ENCODE results near the gene SURF1.
"Not testable (repeated sequence)": the region's sequence is repeated elsewhere in the genome, so short reads cannot be mapped to it uniquely, and the experiment has no call there.

SURF1 gene

DNA sequence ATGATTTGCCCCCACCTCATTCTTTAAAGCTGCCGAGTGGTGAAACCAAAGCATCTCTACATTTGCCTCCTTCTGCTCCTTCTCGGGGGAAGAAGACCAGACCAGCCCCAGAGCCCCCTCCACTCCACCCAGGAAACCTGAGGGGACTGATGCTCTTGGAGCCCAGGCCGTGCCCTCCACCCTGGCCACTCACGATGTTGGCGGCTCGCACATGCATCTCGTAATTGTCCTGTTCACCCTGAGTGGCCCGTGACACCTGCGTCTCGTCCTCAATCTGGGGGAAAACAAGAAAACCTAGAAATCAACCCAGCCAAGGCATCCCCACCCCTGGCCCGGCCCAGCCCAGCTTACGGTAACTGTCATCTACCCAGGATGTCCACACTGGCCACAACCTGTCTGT is 11.3 kb downstream of the SURF1 start:
- DNase-seq (ENCODE audit: low read depth) = no peak

- DNase-seq (ENCODE audit: low read depth) = no peak
These were observed 12.2 kb downstream of the SURF1 start for GRCh38 chr9:133344071-133344470.

- no peak for DNase-seq (ENCODE audit: low read depth)
These were observed 13.7 kb downstream of the SURF1 start for GRCh38 chr9:133342570-133342969.

- DNase-seq (ENCODE audit: low read depth) = no peak
These were observed 14.2 kb downstream of the SURF1 start for GRCh38 chr9:133342069-133342406.

GRCh38 chr9:133341369-133342068 is 14.8 kb downstream of the SURF1 start:
- DNase-seq (ENCODE audit: low read depth) = no peak

GRCh38 chr9:133340916-133341315 is 15.4 kb downstream of the SURF1 start:
- DNase-seq (ENCODE audit: low read depth) = no peak

GRCh38 chr9:133340256-133340655 is 16.0 kb downstream of the SURF1 start:
- DNase-seq (ENCODE audit: low read depth) = no peak

GRCh38 chr9:133339641-133340040 is 16.6 kb downstream of the SURF1 start:
- no peak for DNase-seq (ENCODE audit: low read depth)

DNA sequence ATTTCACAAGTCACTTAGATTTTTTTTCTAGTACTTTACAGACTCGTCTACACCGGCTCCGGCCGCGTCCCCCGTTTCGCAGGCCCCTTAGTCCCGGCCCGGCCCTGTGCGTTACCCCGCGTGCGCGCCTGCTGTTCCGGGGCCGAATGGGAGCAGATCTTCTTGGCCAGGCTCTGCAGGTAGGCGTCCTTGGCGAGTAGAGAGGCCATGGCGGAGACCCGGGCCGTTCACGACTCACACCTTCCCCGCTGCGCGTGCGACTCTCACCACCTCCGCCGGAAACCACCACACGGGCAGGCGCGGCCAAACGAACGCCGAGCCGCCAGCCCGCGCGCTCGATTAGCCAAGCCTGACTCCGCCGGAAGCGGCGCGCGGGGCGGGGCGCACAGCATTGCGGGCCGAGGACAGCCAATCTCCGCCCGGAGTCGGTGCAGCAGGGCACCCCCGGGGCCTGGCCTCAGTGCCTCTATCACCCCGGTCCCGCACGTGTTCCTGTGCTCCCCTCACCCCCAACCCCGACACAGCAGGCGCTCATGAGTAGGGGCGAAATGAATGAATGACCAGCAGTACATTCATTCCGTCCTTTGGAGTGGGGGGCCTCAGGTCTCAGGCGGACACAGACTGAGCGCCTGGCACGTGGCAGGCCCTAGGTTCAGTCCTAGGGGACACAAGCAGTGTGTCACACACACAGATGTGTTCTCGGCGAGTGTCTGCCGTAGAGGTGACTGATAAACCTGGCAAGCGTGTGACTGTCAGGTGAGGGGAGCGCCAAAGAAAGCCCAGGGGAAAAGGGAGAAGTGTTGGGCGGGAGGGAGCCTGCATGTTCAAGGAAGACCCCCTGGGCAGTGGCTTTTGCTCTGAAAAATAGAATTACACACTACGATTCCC is 20.1 kb downstream of the SURF1 start, which contains the start of gene SURF6:
SURF6 (minus strand) TSS at position 265 of the 888 bp plus-strand sequence; CDS start at position 209, 56 bp downstream.
- peak; percentile 89 for DNase-seq (ENCODE audit: low read depth)

GRCh38 chr9:133334888-133335287 is 21.4 kb downstream of the SURF1 start:
- DNase-seq (ENCODE audit: low read depth) = not testable (repeated sequence)

DNA sequence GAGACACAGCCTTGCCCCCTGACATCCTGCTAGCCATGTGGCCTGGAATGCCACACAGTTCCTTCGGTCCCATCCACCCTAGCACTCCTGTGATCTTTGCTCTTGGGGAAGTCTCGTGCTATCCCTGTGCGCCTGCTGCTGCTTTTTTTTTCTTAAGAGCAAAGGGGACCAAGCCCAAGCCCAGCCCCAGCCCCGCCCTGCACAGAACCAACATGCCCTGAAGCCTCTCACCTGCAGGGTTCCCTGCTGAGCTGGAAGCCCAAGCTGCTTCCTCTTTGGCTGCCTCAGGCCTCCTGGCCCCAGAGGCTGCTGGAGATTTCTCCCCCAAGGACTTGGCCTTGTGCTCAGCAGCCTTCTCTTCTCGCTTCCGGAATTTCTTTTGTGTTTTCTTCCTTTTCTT is 22.1 kb downstream of the SURF1 start:
- no peak for DNase-seq (ENCODE audit: low read depth)

- no peak for DNase-seq (ENCODE audit: low read depth)
These were observed 22.7 kb downstream of the SURF1 start for GRCh38 chr9:133333566-133333965.

- DNase-seq (ENCODE audit: low read depth) = no peak
These were observed 23.3 kb downstream of the SURF1 start for GRCh38 chr9:133333011-133333410.

DNA sequence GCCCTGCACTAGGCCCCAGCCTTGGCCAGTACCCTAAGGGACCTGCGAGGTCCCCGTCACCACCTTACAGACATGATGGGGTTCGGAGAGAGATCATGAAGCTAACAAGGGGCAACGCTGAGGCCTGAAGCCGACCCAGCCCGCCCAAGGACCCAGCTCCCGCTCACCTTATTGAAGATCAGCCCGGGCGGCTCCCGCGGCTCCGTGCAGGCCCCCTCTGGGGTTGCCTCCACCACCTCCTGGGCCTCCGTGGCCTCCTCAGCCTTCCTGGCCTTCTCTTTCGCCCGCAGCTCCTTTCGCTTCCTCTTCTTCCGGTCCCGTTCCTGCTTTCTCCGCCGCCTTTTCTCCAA is 23.9 kb downstream of the SURF1 start:
- no peak for DNase-seq (ENCODE audit: low read depth)

GRCh38 chr9:133331641-133332380 is 24.5 kb downstream of the SURF1 start:
- no peak for DNase-seq (ENCODE audit: low read depth)

DNA sequence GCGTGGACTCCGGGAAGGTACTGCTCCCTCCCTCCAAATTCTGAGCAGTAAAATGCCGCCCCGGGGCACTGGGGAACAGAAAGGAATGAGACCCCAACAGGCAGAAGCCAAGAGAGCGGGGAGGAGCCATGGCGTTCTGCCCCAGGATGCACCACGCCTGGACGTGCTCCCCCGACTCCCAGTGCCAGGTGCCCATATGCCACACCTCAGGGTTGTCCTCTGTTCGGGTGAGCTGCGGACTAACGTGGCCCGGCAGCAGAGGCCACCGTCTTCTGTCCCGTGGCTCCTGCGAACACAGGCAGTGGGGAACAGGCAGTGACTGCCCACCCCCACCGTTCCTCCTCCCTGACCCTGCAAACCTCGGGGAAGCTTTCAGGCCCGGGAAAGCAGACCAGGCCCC is 25.1 kb downstream of the SURF1 start:
- no peak for DNase-seq (ENCODE audit: low read depth)

DNA sequence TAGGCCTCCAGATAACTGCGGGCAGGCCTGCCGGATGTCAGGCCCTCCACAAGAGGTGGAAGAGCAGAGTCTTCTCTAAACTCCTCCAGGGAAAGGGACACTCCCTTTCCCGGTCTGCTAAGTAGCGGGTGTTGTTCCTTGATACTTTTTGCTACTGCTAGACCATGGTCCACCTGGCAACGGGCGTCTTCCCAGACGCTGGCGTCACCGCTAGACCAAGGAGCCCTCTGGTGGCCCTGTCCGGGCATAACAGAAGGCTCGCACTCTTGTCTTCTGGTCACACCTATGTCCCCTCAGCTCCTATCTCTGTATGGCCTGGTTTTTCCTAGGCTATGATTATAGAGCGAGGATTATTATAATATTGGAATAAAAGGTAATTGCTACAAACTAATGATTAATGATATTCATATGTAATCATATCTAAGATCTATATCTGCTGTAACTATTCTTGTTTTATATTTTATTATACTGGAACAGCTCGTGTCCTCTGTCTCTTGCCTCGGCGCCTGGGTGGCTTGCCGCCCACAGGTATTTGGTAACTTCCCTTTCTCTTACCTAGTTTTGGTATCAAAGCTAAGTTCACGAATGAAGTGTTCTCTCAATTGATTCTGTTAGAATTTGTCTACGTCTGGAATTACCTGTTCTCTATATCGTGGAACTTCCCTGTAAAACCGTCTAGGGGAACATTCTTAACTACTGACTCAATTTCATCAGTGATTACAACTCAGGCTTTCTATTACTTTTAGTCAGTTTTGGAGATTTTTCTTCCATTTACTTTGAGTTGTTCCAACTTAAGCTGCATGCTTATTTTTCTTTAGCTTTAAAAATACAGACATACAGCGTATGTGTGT is 26.8 kb downstream of the SURF1 start:
- DNase-seq (ENCODE audit: low read depth) = not testable (repeated sequence)

DNA sequence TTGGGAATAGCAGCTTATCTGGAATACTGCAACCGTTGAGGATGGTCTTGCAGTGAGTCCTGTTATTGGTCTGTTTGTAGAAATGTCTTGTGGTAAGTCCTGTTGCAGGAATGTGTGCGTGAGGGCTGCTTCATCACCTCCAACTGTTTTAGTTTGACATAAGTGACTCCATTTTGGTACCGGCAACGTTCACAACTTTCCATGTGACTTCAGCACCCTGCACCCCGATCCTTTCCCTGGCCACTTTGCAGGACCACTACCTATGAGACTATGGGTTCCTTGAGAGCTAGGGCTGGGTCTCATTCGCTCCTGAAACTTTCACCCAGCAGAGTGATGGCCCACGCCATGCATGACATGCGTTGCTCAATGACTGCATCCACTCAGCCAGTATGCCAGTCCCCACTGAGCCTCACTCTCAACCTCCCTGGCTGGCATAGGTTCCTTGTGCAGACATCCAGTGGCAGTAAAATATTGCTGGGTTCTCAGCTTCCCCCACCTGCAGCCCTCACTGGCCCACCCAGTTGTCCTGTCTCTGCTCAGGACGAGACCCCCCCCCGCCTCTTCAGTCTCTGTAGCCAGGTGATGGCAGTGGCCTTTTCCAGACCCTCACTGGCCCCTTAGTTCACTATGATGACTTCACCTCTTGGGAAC is 28.3 kb downstream of the SURF1 start:
- DNase-seq (ENCODE audit: low read depth) = no peak

- DNase-seq (ENCODE audit: low read depth) = not testable (repeated sequence)
These were observed 29.3 kb downstream of the SURF1 start for GRCh38 chr9:133327021-133327420.

DNA sequence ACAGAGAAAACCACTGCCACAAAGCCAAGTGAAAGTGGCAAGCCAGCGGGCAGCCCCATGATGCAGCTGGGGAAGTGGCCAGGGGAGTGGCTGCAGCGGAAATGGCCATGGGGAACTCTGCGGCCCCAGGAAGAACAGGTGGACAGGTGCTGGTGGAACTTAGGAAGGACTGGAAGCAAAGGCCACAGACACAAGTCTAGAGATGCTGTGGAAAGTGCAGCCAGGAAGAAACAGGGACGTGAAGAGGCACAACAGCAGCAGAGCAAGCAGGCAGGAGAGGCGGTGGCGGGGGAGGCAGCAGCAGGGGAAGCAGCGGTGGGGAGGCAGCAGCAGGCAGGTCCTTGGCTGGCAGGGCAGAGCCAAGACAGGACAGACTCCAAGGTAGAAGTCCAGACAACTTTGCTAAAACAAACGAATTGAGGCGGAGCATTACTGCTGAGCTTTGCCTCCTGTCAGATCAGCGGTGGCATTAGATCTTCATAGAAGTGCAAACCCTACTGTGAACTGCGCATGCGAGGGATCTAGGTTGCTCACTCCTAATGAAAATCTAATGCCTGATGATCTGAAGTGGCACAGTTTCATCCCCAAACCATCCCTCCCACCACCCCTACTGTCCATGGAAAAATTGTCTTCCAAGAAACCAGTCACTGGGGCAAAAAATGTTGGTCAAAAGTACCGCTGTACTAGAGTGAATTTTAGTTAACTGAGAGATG is 32.1 kb downstream of the SURF1 start:
- DNase-seq (ENCODE audit: low read depth) = no peak

- DNase-seq (ENCODE audit: low read depth) = no peak
These were observed 33.1 kb downstream of the SURF1 start for GRCh38 chr9:133323211-133323610.
